Suppressor macrophage (primary cell): Measurements from ENCODE around the gene PTPRA.
"Not testable (repeated sequence)": the region's sequence is repeated elsewhere in the genome, so short reads cannot be mapped to it uniquely, and the experiment has no call there.

Experiments used
- DNase-seq, 4 experiments: peaks; one replicate each; pipeline ENCODE4 v3.0.0-alpha.2; 2020 to 2022
- total RNA-seq, 17 experiments: gene quantifications; one replicate each; lab custom pipeline; 2026; ENCODE audit warnings: mixed read lengths in 6 of 17, inconsistent platforms in 3 of 17; lab: John Stamatoyannopoulos, UW

PTPRA gene
- total RNA-seq: 58.0 to 141 (median 85.5) reads per million in 17 experiments

- DNase-seq: peak; percentile 93 to 97 (median 96)
Measured at GRCh38 chr20:2873010-2873746, at the start of gene PTPRA. Gene PTPRA, plus strand, starts transcription at chr20:2873481. Its CDS starts 90,797 bp downstream, at chr20:2964278.

- DNase-seq: no peak
Measured at GRCh38 chr20:2825761-2826160, 47.5 kb upstream of the PTPRA start.

- no peak for DNase-seq
Measured at GRCh38 chr20:2826655-2827054, 46.6 kb upstream of the PTPRA start.

- DNase-seq: no peak
Measured at GRCh38 chr20:2829376-2829775, 43.9 kb upstream of the PTPRA start.

- not testable (repeated sequence) for DNase-seq
Measured at GRCh38 chr20:2831206-2831605, 42.1 kb upstream of the PTPRA start.

GRCh38 chr20:2833761-2834160 lies 39.5 kb upstream of the PTPRA start:
- DNase-seq: peak; percentile 32 to 72 (median 50)

GRCh38 chr20:2834401-2835110 lies 38.7 kb upstream of the PTPRA start:
- DNase-seq: peak in 2 of 4 experiments; percentile 24 to 45

- no peak for DNase-seq
Measured at GRCh38 chr20:2835331-2835796, 37.9 kb upstream of the PTPRA start.

GRCh38 chr20:2836035-2836434 lies 37.2 kb upstream of the PTPRA start:
- DNase-seq: no peak

GRCh38 chr20:2837221-2837960 lies 35.9 kb upstream of the PTPRA start:
- DNase-seq: no peak

- no peak for DNase-seq
Measured at GRCh38 chr20:2838170-2838797, 35.0 kb upstream of the PTPRA start.

- DNase-seq: no peak
Measured at GRCh38 chr20:2838847-2839671, 34.2 kb upstream of the PTPRA start.

GRCh38 chr20:2839732-2840137 lies 33.5 kb upstream of the PTPRA start:
- DNase-seq: no peak

GRCh38 chr20:2840138-2840966 lies 32.9 kb upstream of the PTPRA start, which contains the start of the genes PCED1A and VPS16:
Gene PCED1A, minus strand, starts transcription at chr20:2840655. Its CDS starts 743 bp downstream, at chr20:2839912.
Gene VPS16, plus strand, starts transcription at chr20:2840745. Its CDS starts 30 bp downstream, at chr20:2840775.
- peak; percentile 91 to 96 (median 94) for DNase-seq

- DNase-seq: peak; percentile 26 to 69 (median 50)
Measured at GRCh38 chr20:2840967-2841531, 32.2 kb upstream of the PTPRA start.

GRCh38 chr20:2845607-2846006 lies 27.7 kb upstream of the PTPRA start:
- no peak for DNase-seq

GRCh38 chr20:2846698-2847097 lies 26.6 kb upstream of the PTPRA start:
- DNase-seq: no peak

GRCh38 chr20:2847802-2848201 lies 25.5 kb upstream of the PTPRA start:
- DNase-seq: no peak

- DNase-seq: peak in 1 of 4 experiments; percentile 34
Measured at GRCh38 chr20:2849529-2849928, 23.8 kb upstream of the PTPRA start.

GRCh38 chr20:2851086-2851485 lies 22.2 kb upstream of the PTPRA start:
- DNase-seq: no peak
